Activated CD8-positive, alpha-beta memory T cell treated with anti-CD3 and anti-CD28 coated beads for 36 hours (primary cell): ENCODE data around the gene RERE. TPM values are rescaled to one million over a fixed set of nuclear protein-coding genes. Genes with fewer than 3 reads are reported as not detected.

ENCODE experiments used
- CTCF ChIA-PET: fragments of 350-600 bp; sonication (Branson Sonifier 250); formaldehyde crosslinking; loops from one replicate; lab custom pipeline; 2021; ENCODE audit warnings: antibody characterized with exemption; lab: Charles Lee
- POLR2A ChIA-PET: fragments of 350-600 bp; sonication (Branson Sonifier 250); formaldehyde crosslinking; loops from one replicate; lab custom pipeline; 2021; ENCODE audit warnings: antibody characterized with exemption; lab: Charles Lee
- total RNA-seq, 2 experiments: library from RNA; stranded (reverse); gene quantifications; one replicate each; pipeline ENCODE4 v1.2.3, GENCODE V29; 2021

RERE gene
- total RNA-seq, 2 experiments from 2014 or later: 32.9 to 33.6 TPM

DNA sequence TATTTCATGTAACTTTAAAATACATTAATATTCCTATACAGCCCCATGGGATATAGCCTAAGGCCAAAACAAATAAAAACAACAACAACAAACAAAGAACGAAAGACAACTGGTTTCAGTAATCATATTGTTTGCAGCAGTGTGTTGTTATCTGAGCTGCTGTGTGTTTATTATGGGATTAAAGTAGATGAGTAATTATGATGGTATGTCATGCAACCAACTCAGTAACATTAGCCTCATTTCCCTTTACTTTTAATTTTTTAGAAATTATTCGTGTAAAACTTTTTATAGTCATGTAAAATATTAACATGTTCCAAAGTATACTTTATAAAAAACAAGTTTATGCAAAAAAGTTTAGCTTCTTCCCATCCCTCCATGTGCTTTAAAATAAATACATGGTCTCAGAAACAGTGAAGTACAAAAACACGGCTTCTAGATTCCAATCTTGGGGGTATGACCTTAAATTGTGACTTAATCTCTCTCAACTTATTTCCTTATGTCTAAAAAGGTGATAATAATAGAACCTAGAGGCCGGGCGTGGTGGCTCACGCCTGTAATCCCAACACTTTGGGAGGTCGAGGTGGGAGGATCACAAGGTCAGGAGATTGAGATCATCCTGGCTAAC is 323.4 kb downstream of the RERE start:
- POLR2A ChIA-PET: no interaction called here
- CTCF ChIA-PET: interaction anchor here (1.3 kb wide), 1 partner anchor 97 kb away, joined by 3 read pairs; no protein-coding TSS in a partner anchor

DNA sequence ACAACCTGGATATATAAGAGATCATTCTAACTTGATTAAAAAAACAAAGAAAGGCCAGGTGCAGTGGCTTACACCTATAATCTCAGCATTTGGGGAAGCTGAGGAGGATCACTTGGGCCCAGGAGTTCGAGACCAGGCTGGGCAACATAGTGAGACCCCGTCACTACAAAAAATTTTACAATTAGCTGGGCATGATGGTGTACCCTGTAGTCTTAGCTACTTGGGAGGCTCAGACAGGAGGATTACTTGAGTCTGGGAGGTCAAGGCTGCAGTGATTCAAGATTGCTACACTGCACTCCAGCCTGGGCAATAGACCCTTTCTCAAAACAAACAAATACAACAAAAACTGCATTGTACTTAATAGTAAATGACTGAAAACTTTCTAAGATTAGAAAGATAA is 330.2 kb downstream of the RERE start:
- ChIA-PET POLR2A (no interaction called here), CTCF (no interaction called here)

DNA sequence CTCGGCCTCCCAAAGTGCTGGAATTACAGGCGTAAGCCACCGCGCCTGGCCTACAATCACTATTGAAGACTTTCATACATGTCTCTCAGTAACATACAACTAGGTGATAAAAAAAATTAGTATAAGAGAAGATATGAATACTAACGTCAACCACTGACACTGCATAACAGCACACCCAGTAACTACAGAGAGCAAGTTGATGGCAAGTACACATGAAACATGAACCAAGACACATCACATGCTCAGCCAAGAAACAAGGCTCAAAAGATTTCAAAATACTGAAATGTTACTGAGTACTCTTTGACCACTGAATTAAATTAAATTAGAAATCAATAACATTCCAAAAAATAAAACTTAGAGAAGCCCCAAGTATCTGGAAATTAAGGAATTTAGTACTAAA is 331.4 kb downstream of the RERE start:
- CTCF ChIA-PET: no interaction called here
- POLR2A ChIA-PET: interaction anchor here (0.7 kb wide), 1 partner anchor 9 kb away, joined by 8 read pairs; no protein-coding TSS in a partner anchor

DNA sequence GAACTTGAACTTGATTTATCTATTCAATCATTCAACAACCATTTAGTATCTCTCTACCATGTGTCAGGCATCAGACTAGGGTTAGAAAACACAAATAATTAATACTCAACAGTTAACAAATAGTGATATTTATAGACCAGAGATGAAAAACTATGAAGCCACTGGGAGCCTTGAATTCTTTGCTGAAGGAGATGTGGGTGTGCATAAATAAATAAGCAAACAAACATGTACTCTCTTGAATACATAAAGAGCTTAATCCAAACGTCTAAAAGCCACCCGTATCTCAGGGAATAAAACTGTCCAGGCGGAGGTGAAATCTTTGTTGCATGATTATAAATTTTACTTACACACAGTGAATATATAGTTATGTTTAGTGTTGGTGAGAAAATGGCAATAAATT is 333.9 kb downstream of the RERE start:
- POLR2A ChIA-PET: no interaction called here
- CTCF ChIA-PET: no interaction called here

DNA sequence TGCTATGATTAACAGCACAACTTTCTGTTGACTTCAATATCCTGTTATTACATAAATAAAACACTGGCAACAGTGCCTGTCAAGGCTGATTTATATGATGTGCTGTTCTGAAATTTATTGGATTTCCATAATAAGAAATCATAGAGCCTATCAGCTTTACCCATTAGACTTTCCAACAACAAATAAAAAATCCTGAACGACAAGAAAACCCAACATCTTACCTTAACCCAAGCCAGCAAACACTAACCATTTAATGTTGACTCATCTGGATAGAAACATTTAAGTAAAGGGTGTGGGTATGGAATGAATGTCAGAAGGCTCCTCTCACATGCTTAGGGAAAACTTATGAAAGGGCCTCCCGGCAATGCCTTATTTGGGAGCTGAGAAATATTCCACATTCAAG is 334.5 kb downstream of the RERE start:
- ChIA-PET CTCF (interaction anchor here (0.6 to 0.7 kb wide), 2 partner anchors 13 to 39 kb away, joined by 3 read pairs; no protein-coding TSS in a partner anchor), POLR2A (no interaction called here)

DNA sequence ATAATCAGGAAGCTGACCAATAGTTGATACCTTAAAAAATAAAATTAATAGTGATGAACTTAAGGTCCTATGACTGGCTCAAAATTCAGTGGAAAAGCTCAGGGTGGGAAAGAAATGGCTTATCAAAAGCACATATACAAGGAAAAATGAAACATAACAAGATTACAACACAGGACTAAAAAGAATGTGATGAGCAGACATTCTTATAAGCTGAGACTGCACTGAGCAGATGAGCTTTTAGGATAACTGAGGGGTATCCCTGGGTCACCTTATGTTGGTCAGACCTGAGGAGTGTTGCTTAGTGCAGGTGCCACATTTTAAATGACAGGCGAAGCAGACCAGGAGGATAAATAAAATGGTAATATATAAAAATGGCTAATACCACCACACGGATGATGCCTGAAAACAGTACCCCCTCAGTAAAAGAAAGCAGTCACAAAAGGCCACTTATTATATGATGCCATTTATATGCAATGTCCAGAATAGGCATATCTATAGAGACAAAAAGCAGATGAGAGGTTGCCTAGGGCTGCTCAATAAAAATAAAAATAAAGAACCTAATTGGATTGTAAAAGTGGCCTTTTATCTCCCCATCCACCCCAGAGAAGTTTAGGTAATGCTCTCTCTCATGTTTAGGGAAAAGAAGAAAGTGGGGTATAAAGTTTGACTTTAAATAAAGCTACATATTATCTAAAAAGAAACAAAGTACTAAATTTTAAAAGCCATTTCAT is 335.6 kb downstream of the RERE start:
- POLR2A ChIA-PET: no interaction called here

DNA sequence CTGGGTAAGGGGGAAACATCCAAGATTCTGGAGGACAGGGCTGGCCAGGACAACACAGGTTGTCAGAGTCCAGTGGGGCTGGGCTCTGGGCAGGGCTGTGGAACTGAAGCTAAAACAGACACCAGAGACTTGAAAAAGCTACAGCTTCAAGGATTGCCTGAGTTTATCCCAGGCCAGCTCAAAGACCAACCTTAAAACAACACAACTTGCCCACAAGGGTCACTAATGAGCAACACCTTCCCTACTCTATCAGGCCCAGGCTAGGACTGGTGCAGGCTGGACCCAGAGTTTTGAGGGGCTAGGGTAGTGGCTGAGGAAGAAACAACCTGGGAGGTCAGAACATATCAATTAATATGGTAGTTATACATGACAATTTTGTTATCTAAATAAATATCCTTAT is 338.9 kb downstream of the RERE start:
- ChIA-PET POLR2A (interaction anchor here (1.9 kb wide), 1 partner anchor 47 kb away, joined by 8 read pairs; no protein-coding TSS in a partner anchor), CTCF (no interaction called here)

More for the DNA sequence above, 335.6 kb downstream of the RERE start:
- CTCF ChIA-PET: interaction anchor here (1.3 kb wide), 1 partner anchor 245 kb away, joined by 3 read pairs; no protein-coding TSS in a partner anchor

DNA sequence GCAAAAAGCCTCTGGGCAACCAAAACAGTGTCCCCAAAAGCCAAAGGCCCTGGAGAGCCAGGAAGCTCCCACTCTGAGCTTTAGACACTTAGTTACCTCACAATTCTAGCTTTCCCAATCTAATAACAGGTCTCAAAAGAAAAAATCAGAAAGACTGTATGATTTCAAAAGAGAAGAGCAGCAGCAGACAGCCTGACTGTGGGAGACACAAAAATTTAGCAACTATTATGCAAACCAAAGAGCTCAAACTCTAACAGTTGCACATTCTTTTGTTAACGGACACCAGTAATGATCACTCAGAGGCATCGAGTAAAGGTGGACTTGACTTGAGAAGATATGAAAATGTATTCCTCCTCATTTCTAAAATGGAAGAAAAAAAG is 339.5 kb downstream of the RERE start:
- ChIA-PET POLR2A (interaction anchor here (1.9 kb wide), 1 partner anchor 48 kb away, joined by 8 read pairs; no protein-coding TSS in a partner anchor), CTCF (no interaction called here)

DNA sequence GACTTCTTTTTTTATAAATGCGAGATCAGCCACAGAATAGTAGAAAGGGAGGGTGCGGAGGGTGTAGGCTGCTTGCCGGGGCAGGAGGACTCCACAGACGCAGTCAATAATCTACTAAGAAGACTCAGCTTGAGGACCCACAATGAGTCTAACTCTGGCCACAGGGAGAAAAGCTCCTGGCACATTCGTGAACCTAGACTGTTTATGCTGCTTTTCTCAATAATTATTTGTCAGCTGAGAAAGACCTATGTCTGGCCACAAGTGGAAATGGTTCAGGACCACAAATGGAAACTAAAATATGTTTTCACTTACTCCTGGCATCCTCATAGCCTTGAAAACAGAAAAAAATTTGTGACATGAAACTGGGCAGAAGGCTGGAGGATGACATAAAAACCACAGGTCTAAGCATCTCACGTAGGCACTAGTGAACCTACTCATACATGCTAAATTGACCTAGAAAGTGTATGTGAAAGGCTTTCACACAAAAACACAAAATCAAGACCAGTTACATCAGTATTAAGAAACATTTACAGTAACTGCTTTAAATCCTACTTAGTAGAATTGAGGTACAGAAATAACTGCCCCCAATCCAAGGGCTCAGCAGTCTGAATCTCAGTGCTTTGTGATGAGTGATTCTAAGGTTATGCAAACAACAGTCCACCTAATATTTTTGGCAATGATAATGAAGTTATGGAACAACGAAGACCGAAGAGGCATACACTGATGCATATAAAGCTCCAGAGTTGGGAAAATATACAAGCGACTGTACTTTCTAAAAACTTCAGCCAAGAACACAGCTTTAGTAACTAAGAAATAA is 340.1 kb downstream of the RERE start:
- CTCF ChIA-PET: interaction anchor here (1.0 to 1.5 kb wide), 2 partner anchors 18 to 84 kb away, joined by 3 to 6 read pairs; no protein-coding TSS in a partner anchor
- POLR2A ChIA-PET: interaction anchor here (0.5 to 1.9 kb wide), 5 partner anchors 9 to 62 kb away, joined by 3 to 8 read pairs (median 4); no protein-coding TSS in a partner anchor

DNA sequence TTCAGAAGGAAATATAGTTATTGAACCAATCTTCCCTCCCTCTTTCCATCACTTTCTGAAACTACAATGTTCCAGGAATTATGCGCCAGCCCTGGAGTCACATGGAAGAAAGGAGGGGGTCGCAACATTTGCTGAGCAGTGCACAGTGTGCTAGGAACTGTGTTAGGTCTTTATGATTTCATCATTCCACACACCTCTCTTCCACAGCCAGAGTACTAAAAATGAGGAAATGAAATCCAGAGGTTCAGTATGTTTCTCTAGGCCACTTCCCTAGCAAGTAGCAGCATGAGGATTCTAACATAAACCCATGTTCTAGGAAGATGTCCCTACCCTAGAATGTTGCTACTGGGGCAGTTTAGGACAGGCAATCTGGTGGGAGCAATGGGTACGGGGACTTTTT is 341.4 kb downstream of the RERE start:
- POLR2A ChIA-PET: no interaction called here
- CTCF ChIA-PET: interaction anchor here (1.0 to 1.5 kb wide), 2 partner anchors 20 to 85 kb away, joined by 3 to 6 read pairs; no protein-coding TSS in a partner anchor

DNA sequence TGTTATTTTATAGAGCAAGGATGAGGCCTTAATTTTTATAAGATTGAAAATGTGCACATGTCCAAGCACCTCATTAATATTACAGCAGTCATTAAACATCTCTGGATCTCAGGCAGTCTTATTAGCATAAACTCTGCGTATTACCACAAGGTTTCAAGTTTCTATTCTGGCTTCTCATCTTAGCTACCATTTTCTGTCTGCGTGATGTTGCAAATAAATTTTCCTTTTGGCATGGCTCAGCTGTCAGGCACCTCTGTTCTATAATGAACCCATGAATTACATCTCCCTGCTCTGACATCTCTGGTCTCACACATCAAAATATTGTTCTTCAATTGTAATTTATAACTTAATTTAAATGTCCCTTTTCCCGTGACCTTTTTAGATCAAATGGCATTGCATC is 343.1 kb downstream of the RERE start:
- POLR2A ChIA-PET: no interaction called here

DNA sequence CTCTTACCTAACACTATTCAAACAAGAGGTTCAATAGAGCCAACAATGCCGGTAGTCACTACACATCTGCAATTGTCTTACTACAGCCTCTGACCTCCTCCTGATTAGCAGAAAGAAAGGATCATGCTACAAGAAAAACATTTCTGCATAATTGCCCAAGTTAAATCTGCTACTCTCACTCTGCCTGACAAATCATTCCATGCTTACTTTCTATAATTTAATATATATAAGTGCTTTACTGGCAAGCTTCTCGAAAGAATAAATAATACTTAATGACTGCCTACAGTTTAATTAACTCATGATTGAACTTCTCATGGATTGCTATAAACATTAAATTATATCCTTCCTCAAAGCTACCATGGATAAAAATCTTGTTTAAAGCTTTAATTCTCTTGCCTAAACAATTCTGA is 343.5 kb downstream of the RERE start:
- ChIA-PET POLR2A (interaction anchor here (0.6 kb wide), 1 partner anchor 52 kb away, joined by 4 read pairs; no protein-coding TSS in a partner anchor), CTCF (no interaction called here)

More for the DNA sequence above, 343.1 kb downstream of the RERE start:
- CTCF ChIA-PET: no interaction called here

DNA sequence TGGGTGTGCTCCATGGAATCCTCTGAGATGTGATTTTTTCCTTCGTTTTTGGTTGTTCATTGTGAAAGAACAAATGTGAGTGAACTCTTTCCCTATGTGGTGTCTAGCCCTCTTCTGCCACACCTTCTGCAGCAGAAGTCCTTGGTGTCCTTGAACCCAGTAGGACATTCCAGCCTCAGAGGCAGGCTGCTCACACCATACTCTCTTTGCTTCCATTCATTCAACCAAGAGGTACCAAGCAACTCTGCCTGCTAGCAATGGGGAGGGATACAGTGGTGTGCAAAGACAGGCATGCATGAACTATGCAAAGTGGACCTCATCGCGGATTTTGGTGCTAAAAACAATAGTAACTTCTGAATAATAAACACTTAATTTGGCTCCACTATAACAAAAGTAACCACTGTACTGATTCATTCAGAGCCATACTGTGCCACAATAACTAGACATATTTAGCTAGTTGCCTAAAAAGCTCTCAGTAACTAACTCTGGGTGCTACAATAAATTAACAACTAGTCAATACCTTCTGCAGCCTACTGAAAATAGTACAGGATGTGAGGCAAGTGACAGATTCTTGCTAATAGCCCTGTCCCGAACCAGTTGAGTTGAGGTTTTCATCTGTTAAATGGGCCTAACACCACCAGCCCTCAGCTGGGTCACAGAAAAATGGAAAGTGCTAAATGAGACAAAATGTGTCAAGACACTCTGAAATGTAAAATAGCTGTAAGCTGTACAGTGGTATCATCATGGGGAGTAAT is 344.1 kb downstream of the RERE start:
- CTCF ChIA-PET: no interaction called here
- POLR2A ChIA-PET: interaction anchor here (0.6 kb wide), 1 partner anchor 53 kb away, joined by 4 read pairs; no protein-coding TSS in a partner anchor

DNA sequence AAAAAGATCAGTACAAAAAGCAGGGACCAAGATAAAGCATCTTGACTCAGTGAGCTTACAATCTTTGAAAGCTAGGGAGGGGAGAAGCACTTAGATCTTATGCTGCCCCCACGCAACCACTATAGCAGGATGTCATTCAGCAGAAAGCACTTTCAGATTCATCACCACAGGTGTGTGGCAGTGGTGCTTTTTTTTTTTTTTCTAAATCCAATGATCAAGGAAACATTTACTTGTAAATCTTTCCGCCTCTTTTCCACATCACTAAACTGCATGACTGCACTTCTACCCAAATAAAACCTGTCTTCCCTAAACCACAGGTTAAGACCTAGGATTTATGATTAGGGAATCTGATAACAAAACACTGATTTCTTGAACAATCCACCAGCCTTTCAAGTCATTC is 344.8 kb downstream of the RERE start:
- CTCF ChIA-PET: interaction anchor here (0.7 kb wide), 2 partner anchors 355 to 531 kb away, joined by 3 read pairs; no protein-coding TSS in a partner anchor
- POLR2A ChIA-PET: interaction anchor here (0.7 kb wide), 1 partner anchor 44 kb away, joined by 3 read pairs; no protein-coding TSS in a partner anchor

DNA sequence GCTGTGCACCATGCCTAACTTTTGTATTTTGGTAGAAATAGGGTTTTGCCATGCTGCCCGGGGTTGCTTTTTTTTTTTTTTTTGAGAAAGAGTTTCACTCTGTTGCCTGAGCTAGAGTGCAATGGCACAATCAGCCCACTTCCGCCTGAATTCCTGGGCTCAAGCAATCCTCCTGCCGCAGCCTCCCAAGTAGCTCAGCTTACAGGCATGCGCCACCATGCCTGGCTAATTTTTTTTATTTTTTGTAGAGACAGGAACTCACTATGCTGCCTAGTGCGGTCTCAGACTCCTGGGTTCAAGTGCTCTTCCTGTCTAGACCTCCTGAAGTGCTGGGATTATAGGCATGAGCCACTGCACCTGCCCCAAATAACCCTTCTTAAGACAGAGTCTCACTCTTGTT is 346.0 kb downstream of the RERE start:
- ChIA-PET POLR2A (no interaction called here), CTCF (no interaction called here)

DNA sequence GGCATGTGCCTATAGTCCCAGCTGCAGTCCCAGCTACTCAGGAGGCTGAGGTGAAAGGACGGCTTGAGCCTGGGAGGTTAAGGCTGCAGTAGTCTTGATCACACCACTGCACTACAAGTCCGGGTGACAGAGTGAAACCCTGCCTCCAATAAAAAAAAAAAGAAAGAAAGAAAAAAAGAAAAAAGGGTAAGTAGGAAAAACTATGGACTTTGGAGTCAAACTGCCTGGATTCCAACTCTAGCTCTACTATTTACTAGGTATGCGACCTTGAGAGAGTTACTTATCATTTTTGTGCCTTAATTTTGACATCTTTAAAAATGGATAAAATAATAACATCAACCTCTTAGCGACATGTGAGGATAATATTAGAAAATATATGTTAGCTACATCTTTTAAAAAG is 348.7 kb downstream of the RERE start:
- POLR2A ChIA-PET: no interaction called here
- CTCF ChIA-PET: interaction anchor here (1.2 to 1.3 kb wide), 2 partner anchors 27 to 35 kb away, joined by 3 to 4 read pairs; no protein-coding TSS in a partner anchor

DNA sequence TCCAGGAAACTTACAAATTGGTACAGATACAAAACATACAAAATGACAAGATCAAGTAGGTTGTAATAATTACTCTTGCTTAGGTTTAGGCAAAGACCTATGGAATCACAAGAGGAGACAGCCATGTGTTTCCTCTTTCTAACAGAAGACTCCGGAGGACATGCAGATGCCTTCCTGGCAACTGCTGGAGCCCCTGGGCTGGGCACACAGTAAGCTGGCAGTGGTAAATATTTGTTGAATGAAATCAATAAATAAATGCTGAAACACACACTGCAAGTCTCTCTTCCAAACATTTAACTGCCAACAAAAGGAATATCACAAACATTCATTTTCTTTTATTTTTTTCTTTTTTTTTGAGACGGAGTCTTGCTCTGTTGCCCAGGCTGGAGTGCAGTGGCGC is 350.1 kb downstream of the RERE start:
- ChIA-PET CTCF (no interaction called here), POLR2A (no interaction called here)

DNA sequence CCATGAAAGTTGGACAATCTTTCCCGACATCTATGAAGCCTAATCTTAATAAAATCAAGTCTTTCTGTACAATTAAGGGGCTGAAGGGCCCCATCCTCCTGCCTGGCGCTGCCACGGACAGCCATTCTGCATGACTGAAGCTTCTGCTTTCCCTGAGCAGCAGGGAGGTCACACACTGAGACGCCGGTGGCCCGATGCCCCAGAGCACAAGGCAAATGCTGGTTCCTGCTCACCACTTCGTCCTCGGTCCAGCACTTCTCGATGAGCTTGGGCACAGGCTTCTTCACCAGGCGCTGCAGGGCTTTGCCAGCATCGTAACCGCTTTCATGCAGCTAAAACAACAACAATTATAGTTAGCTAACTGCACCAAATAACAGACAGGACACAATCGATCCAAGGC is 351.7 kb downstream of the RERE start:
- ChIA-PET CTCF (no interaction called here), POLR2A (no interaction called here)
